GM12874 (cell line): ENCODE results near the gene BTNL9.

Experiments used
- CTCF ChIP-seq: IDR thresholded peaks from 2 replicates; pipeline ENCODE4 v1.5.1; 2011; ENCODE audit warnings: low read depth, mild to moderate bottlenecking, control low read depth, low read length, moderate library complexity; ENCODE audit not compliant: insufficient read depth

BTNL9 gene

DNA sequence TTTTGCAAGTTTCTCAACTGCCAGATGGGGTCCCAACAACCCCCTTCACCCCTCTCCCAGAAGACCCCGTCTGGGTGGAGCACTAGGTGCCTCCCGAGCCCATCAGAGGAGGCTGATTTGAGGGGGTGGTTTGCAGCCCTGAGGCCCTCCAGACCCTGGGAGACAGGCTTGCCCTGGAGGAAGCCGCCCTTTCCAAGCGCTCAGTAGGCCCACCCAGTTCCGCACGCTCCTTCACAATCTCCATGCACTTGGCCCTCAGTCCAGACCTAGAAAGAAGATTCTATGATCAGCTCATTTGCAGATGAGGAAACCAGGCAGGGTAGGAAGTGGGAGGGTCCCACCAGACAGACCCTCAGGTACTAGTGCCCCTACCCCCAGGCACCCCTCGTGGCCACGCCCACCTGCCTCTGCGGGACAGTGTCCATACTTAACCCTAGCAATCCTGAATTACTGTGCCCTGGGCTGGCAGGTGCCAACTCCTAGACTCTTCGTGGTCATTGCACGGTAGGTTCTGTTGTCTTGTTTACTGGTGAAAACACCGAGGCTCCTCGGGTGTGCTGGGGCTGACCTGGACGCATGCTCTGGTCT is 68.6 kb downstream of the BTNL9 start:
- TF ChIP-seq CTCF = no peak

DNA sequence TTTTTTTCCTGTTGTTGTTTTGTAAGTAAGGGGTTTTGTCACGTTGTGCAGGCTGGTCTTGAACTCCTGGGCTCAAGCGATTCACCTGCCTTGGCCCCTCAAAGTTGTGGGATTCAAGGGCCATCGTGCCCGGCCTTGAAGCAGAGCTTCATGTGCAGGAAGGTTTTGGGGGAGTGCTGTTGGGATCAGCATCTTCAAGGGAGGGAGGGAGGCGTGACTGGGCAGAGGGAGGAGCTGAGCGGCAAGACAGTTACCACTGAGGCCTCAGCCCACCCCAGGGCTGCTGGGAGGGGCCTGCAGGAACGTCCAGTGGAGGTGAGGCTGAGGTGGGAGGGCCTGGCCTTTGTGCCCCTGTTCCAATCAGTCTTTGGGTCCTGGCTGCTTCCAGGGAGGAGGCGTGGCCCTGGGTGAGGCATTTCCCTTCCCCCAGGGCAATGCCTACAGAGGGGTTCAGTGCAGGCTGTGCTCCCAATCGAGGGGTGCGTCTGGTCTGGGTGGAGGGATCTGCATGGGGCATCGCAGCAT is 69.5 kb downstream of the BTNL9 start:
- no peak for TF ChIP-seq CTCF

DNA sequence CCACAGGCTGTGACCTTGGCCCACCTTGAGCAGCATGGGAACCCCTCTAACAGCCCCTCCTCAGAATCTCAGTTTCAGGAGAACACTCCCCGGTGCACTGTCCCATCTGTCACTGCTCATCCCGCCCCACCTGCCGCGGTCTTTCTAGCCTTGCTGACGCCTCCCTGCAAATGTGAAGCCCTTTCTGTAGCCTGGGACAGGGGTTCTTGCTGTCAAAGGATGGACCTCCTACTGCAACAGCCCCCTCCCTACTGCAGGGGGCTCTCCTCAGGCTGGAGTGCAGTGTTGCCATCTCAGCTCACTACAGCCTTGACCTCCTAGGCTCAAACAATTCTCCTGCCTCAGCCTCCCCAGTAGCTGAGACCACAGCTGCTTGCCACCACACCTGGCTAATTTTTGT is 70.9 kb downstream of the BTNL9 start:
- TF ChIP-seq CTCF = no peak
